Uterus (tissue), 4 donors: Measurements from ENCODE around the gene SHMT1. TPM values are rescaled to one million over a fixed set of nuclear protein-coding genes. Genes with fewer than 3 reads are reported as not detected.
"Not testable (repeated sequence)": the region's sequence is repeated elsewhere in the genome, so short reads cannot be mapped to it uniquely, and the experiment has no call there.

Experiments used
- DNase-seq, 2 donors: peaks; one replicate each; pipeline ENCODE4 v3.0.0-alpha.2; 2019 to 2020
- H3K27ac ChIP-seq, 2 donors: fragments of 200-600 bp; sonication (generic); 1 replicate in 1 of 2; 2 replicates in 1 of 2; pipeline ENCODE4 v1.5.1; 2016 to 2018
- H3K27me3 ChIP-seq, 2 donors: fragments of 200-600 bp; sonication (generic); one replicate each; pipeline ENCODE4 v1.5.1; 2018 to 2019; ENCODE audit warnings: control low read depth in 1 of 2
- H3K36me3 ChIP-seq, 2 donors: fragments of 200-600 bp; sonication (generic); one replicate each; pipeline ENCODE4 v1.5.1; 2019; ENCODE audit warnings: control low read depth in 1 of 2
- H3K4me1 ChIP-seq, 2 donors: fragments of 200-600 bp; sonication (generic); one replicate each; pipeline ENCODE4 v1.5.1; 2018 to 2019; ENCODE audit warnings: control low read depth in 1 of 2
- H3K4me3 ChIP-seq, 2 donors: fragments of 200-600 bp; sonication (generic); 1 replicate in 1 of 2; 2 replicates in 1 of 2; pipeline ENCODE4 v1.5.1; 2018 to 2019; ENCODE audit warnings: mild to moderate bottlenecking in 1 of 2
- H3K9me3 ChIP-seq, 2 donors: fragments of 200-600 bp; sonication (generic); one replicate each; pipeline ENCODE4 v1.5.1; 2019; ENCODE audit warnings: control low read depth in 1 of 2
- CTCF ChIP-seq, 4 experiments: fragments of 200-600 bp in 2 of 4; fragments of 450-650 bp in 2 of 4; sonication (generic) in 2 of 4; IDR thresholded peaks; one replicate each; pipeline ENCODE4 v1.5.1; 2016 to 2019; ENCODE audit warnings: antibody characterized with exemption in 4 of 4, mild to moderate bottlenecking in 2 of 4, moderate library complexity in 1 of 4
- POLR2A ChIP-seq, 2 donors: fragments of 450-650 bp; IDR thresholded peaks; one replicate each; pipeline ENCODE4 v1.6.1; 2016; ENCODE audit warnings: antibody characterized with exemption in 2 of 2, mild to moderate bottlenecking in 1 of 2, moderate library complexity in 1 of 2
- intact Hi-C: fragments of 100-400 bp; cut with DNase I; formaldehyde crosslinking; loops from one replicate; pipeline ENCODE4 v1.15.1; 2023; ENCODE audit warnings: low total_unique reads
- total RNA-seq, 4 donors: library from RNA; depleted of rRNA in 3 of 4; stranded (reverse); fragments of >200 nt in 3 of 4; gene quantifications; one replicate each; pipeline versions ENCODE4 v1.1.0 to v1.2.4, GENCODE V29; 2014 to 2023
- donor health status: DM: yes; HTN: yes; CAD: no.

Gene SHMT1
- total RNA-seq, 4 donors from 2014 or later: 10.9 to 35.9 (median 31.5) TPM

- H3K4me1 ChIP-seq: peaks cover 18 to 35% of the 10 kb centered on the region in 2 donors
- no peaks in the 10 kb centered on the region for H3K9me3 ChIP-seq
- H3K36me3 ChIP-seq: no peaks in the 10 kb centered on the region
- peak overlapping the region; percentile 64 to 78 for H3K4me3 ChIP-seq
- peak overlapping the region; percentile 84 to 89 for H3K27ac ChIP-seq
- H3K27me3 ChIP-seq: no peaks in the 10 kb centered on the region
- intact Hi-C loops: no loop called here
- no peak for DNase-seq
- TF ChIP-seq POLR2A (IDR thresholded peaks at IDR 0.05) (no peak), CTCF (IDR thresholded peaks at IDR 0.05) (no peak)
Measured at GRCh38 chr17:18315562-18315922, 47.8 kb downstream of the SHMT1 start.

GRCh38 chr17:18314731-18315561, 48.4 kb downstream of the SHMT1 start, which contains the start of the genes SMCR8 and TOP3A:
Gene SMCR8, plus strand, starts transcription at chr17:18315293. Its CDS starts 497 bp downstream, at chr17:18315790.
Gene TOP3A, minus strand, starts transcription at chr17:18314994. Its CDS starts 216 bp downstream, at chr17:18314778.
- Histone ChIP-seq H3K4me3 (peak within 1 kb of the TSS; percentile 64 to 78), H3K36me3 (no peaks in the 10 kb centered on the region), H3K27ac (peak within 1 kb of the TSS; percentile 84 to 89), H3K4me1 (peaks cover 18 to 33% of the 10 kb centered on the region in 2 donors), H3K27me3 (no peaks in the 10 kb centered on the region), H3K9me3 (no peaks in the 10 kb centered on the region)
- intact Hi-C loops: no loop called here
- peak; percentile 98 for DNase-seq
- TF ChIP-seq POLR2A (IDR thresholded peaks at IDR 0.05) (peak in 1 of 2 donors; percentile 30), CTCF (IDR thresholded peaks at IDR 0.05) (peak in 1 of 4 experiments; percentile 36)

GRCh38 chr17:18314059-18314730, 49.2 kb downstream of the SHMT1 start:
- no peak for DNase-seq
- peaks cover 18 to 26% of the 10 kb centered on the region in 2 donors for H3K4me1 ChIP-seq
- intact Hi-C loops: no loop called here

GRCh38 chr17:18309202-18309601, 54.1 kb downstream of the SHMT1 start:
- Histone ChIP-seq H3K36me3 (no peaks in the 10 kb centered on the region), H3K27ac (no peak overlapping the region), H3K27me3 (no peaks in the 10 kb centered on the region), H3K4me3 (no peak overlapping the region), H3K4me1 (no peaks in the 10 kb centered on the region), H3K9me3 (no peaks in the 10 kb centered on the region)
- no peak for TF ChIP-seq POLR2A (IDR thresholded peaks at IDR 0.05)
- TF ChIP-seq CTCF (IDR thresholded peaks at IDR 0.05): no peak
- no peak for DNase-seq
- intact Hi-C loops: no loop called here

More at GRCh38 chr17:18314059-18314730, 49.2 kb downstream of the SHMT1 start:
- H3K27me3 ChIP-seq: no peaks in the 10 kb centered on the region
- H3K27ac ChIP-seq: peak overlapping the region; percentile 84 to 89
- H3K4me3 ChIP-seq: peak overlapping the region; percentile 64 to 78
- H3K36me3 ChIP-seq: no peaks in the 10 kb centered on the region
- TF ChIP-seq POLR2A (IDR thresholded peaks at IDR 0.05) (no peak), CTCF (IDR thresholded peaks at IDR 0.05) (no peak)
- H3K9me3 ChIP-seq: no peaks in the 10 kb centered on the region

GRCh38 chr17:18303206-18303605, 60.1 kb downstream of the SHMT1 start:
- H3K9me3 ChIP-seq, intact Hi-C loops, H3K27me3 ChIP-seq, H3K27ac ChIP-seq, H3K4me1 ChIP-seq, H3K4me3 ChIP-seq, DNase-seq, H3K36me3 ChIP-seq: not testable (repeated sequence)
